GM18951 (cell line): Measurements from ENCODE around the gene SLC22A12.

Source experiments
- POLR2A ChIP-seq: IDR thresholded peaks from 4 replicates; pipeline ENCODE4 v1.6.1; 2011; ENCODE audit warnings: mild to moderate bottlenecking; ENCODE audit not compliant: insufficient read length, insufficient read depth; ENCODE audit errors: extremely low read depth
- in situ Hi-C: fragments of 300-500 bp; cut with MboI; formaldehyde crosslinking; loops from one replicate; pipeline ENCODE4 v1.12.0; 2022; ENCODE audit warnings: low sequenced_read_pairs, mixed read lengths, inconsistent platforms; ENCODE audit not compliant: unreplicated experiment

Gene SLC22A12

DNA sequence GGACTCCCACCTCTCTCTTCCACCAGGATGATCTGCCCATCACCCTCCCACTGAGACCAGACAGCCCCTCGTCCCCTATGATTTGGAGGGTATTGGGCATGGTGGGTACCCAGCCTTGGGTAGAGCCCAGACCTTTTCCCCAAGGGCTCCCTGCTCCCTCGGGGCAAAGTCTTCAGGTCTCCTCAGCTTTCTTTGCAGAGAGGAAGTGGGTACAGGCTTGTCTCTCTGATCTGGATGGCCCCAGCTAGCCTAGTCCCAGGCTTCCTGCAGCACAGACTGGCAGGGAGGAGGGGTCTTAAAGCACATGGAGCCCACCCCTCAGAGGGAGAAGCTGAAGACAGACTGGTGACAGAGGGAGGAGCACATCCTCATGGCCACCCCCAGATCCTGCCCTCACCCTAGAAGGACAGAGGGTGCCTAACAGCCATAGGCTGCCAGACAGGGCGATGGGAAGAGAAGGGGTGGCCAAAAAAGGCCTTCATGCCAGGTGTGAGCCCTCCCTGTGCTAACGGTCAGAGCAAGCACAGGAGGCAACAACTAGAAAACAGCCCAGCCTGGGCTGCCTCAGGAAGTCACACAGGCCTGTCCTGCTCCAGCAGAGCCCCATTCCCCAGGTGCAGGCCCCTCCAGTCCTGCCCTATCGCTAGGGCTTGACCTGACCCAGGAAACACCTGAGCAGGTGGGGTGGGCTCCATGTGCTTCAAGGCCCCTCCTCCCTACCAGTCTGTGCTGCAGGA, 30.4 kb downstream of the SLC22A12 start:
- TF ChIP-seq POLR2A: no peak
- in situ Hi-C loops: no loop called here

DNA sequence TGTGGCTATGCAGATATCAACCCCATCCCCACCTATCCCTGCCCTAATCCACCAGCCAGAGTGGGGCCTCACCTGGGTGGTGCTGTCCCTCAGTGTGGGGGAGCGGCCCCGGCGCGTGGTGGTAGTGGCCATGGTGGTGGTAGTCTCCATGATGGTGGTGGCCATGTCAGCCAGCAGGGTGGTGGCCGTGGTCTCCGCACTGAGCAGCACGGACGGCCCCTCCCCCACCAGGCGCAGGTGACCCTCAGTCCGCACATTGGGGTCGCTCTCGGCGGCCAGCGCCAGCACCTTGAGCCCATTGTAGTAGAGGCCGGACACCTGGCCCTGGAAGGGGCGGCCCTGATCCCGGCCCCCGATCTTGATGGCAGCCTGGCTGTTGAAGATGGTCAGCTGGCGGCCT, 31.7 kb downstream of the SLC22A12 start:
- in situ Hi-C loops: no loop called here
- TF ChIP-seq POLR2A: no peak

DNA sequence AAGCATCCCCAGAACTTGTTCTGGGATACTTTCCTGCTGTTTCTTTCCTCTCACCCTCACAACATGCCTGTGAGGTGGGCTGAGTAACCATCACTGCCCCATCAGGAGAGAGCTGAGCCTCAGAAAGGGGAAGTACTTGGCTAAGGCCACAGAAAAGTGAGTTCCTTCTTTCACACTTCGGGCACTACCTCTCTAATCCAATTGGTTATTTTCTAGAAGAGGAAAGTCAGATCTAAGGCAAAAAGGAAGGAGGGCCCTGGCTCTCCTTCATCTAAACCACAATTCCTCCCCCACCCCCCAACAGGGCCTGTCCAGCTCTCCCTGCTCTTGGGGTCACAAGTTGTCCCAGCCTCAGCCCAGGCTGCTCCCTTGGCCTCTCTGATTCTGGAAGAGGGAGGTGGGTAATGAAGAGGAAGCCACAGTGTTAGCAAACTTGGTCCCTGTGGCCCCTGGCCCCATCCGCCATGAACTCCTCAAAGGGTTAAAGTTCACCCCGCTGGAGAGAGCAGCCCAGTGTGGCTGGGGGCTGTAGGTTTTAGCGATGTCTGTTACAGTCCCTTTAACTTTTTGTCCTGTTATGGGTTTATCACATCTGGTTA, 34.0 kb downstream of the SLC22A12 start:
- TF ChIP-seq POLR2A: no peak
- in situ Hi-C loops: no loop called here

DNA sequence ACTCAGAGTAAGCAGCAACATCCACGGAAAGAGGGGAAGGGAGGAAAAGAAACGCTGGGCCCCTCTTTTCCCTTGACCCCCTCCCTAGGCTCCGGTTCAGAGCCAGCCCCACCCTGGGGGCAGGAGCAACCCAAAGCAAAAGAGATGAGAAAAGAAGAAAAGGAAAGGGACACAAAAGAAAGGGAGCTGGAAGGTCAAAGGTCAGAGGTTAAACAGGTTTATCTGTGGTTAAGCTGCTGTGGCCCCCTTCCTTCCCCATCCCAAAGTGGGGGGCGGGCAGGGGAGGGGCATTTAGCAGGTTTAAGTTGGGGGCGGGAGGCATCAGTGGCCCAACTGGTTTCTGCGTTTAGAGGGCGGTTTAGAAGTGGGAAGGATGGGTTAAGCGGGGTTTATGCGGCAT, 35.6 kb downstream of the SLC22A12 start:
- in situ Hi-C loops: no loop called here
- TF ChIP-seq POLR2A: no peak

DNA sequence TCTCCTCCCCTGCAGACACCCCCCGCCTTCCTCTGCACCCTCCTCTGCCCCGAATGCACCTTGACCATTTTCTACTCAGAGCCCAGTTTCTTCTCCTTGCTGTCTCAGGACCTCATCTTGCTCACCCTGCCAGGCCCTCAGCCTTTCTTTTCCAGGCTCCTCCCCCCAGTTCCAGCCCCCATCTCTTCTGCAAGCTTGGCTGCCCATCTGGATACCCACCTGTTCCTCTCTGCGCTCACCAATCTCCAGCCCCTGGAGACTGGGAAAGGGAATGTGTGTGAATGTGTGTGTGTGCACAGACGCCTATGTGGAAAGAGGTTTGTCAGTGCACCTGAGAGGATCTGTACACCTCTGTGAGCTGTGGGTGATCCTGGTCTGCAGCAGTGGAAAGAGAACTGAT, 36.4 kb downstream of the SLC22A12 start:
- no peak for TF ChIP-seq POLR2A
- in situ Hi-C loops: no loop called here

DNA sequence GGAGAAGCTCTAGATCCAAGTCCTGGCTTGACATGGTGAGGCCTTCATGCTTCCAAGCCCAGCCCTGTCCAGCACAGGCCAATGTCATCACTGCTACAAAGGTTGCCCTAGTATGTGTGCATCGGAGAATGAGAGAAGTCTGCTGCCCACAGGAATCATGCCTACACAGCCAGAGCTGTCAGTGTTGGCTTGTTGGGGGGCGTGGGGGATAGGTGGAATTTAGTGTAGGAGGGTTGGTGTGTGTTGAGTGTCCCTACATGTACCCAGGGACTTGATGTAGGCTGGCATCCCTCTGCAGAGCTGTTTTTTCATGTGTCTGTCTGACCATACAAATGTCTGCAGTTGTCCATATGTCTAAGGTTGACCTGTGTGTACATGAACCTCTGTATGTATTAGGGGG, 37.6 kb downstream of the SLC22A12 start:
- TF ChIP-seq POLR2A: no peak
- in situ Hi-C loops: no loop called here

DNA sequence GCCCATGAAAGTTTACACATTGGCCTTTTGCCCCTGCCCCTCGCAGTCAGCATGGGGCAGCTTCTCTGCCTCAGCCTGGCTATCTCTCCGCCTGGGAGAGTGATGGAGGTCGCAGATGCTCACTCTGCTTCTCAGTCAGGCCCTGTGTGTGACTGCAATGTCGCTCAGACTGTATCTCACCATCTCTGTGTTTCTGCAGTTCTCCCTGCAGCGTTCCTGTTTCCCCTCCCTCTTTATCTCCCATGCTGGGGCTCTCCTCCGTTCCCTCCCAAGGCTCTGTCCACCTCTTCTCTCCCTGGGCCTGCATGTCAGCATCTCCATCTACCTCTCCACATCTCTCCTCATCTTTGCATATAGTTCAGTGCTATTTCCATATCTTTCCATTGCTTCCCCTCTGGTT, 38.1 kb downstream of the SLC22A12 start:
- in situ Hi-C loops: no loop called here
- TF ChIP-seq POLR2A: no peak

DNA sequence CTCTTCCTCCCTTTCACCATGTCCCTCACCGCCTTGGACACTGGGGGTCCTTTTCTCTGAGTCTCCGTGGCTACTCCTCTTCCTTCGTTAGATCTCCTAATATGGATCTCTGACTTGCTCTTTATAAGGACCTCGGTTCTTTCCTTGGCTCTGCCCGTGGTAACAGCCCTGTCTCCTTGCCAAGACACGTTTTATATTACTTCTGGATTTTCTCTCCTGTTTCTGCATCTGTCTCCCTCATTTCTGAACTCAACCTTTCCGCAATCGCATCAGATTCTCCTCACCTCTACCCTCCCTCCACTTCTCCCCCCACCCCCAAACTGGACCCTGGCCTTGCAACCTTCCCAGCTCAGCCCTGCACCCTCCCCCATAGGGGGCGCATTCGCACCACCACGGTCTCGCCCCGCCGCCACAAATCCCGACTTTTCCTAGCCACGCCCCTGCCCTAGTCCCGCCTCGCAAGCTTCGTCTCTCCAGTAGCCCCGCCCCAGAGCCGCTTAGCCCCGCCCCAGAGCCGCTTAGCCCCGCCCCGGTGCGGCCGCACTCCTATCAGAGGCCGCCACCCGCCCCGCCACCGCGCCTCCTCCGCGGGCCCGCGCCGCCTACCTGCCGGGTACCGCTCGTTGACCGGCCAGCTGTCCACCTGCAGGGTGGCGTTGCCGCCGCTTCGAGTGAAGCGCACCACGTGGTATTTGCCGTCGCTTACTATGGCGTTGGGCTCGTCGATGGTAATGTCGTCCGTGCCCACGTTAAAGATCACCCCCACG, 39.0 kb downstream of the SLC22A12 start:
- TF ChIP-seq POLR2A: no peak
- in situ Hi-C loops: no loop called here

DNA sequence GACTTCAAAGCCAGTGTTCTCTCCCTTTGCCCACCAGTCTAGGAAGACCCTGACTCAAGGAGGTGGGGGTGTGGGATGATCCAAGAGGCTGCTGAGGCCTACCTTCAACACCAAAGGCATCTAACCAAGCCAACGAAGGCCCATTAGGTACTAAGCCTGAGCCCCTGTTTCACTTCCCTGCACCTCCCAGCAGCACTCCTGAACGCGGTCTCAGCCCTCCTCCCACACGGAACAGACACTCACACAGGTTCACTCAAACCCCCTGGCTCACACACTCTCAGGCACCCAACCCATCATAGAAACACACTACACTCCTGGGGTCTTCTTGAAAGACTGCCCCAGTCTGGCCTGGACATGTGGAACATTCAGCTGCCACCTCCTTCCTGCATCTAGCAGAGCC, 40.7 kb downstream of the SLC22A12 start:
- TF ChIP-seq POLR2A: no peak
- in situ Hi-C loops: no loop called here

DNA sequence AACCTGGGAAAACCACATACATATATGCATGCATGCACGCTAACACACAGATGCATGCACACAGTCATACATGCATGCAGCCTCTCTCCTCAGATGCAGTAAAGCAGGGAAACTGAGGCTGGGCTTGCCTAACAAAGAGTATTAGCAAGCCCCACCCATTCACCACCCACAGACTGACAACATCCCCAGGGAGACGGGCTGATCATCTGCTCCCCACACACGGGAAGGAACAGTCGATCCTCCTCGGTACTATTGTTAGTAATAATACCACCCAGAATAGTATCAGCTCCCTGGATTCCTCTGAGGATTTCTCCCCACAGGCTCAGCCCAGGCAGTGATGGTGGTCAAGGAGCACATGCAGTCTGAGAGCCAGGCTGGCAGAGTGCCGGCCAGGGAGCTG, 41.2 kb downstream of the SLC22A12 start:
- no peak for TF ChIP-seq POLR2A
- in situ Hi-C loops: no loop called here

DNA sequence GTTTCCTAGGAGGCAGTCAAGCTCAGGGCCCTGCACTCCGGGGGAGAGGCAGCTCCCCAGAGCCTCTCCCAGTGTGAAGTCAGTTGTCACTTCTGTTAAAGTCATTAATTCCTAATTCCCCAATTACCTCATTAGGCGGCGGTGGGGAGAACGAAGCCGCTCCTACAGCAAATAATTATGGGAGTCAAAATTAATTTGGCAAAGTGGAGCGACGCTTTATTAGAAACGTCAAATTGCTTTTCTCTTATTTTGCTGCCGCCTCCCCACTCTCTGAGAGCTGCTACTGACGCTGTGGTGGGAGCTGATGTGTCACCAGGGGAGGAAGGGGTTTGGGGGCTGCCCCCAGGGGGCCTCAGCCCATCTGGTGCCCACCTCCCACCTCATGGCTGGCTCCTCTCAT, 41.6 kb downstream of the SLC22A12 start:
- in situ Hi-C loops: no loop called here
- TF ChIP-seq POLR2A: no peak

DNA sequence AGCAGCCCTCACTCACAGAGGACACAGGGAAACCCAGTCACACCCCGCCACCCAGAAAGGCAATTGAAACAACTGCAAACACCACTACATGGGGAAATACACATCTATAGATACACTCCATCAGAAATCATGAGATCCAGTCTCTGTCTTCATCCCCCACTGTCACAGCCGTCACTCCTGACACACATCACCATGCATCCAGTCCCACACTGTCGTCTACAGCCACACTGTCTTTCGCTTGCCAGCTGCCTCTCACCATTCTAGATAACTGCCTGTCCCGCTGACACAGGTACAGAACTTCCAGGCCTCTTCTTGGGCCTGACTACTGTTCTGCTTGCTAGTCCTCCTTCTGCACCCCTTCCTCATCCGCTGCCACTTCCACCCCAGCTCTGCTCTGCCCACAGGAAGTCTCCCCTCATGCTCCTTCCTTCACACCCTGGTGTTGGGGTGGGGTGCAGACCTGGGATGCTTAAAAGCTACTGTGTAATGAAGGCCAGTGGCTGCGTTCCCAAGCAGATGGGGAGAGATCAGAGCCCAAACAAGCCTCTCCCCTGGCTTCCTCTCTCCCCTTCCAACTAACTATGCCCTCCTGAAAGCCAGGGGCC, 42.6 kb downstream of the SLC22A12 start:
- in situ Hi-C loops: no loop called here
- TF ChIP-seq POLR2A: no peak

DNA sequence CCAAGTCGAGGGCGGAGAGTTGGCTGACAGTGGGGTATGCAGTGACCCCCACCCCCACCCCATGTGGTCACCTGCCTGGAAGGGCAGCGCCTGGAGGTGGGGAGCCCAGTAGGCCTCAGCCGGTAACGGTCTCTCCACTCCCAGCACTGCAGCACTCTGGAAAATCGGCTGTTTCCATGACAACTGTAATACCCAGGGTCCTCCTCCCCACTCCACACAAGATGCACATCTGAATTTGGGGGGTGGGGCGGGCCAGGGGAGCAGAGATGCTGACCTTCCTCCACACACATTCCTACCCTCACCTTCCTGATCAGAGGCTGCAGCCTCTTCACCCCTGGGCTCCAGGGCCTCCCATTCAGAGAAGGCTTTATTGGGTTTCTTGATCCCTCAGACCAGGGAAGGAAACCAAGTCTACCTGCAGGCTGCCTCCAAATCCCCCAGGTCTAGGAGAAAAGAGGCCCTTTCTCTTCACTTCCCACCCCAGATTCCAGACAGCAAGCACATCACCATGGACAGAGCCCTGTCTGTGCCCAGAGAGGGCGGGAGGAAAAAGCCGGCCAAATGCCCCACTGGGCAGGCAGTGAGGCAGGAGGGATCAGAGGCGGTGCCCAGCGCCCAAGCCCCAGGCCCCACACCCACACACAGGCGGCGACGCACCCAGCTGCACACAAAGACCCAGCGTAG, 46.5 kb downstream of the SLC22A12 start:
- in situ Hi-C loops: no loop called here
- no peak for TF ChIP-seq POLR2A
